MM.1S (cell line): ENCODE results near the gene FBRS.

Experiments
- EZH2 ChIP-seq: fragments of 300-600 bp; sonication (generic); optimal IDR thresholded peaks from 2 replicates; pipeline ENCODE3; 2017; ENCODE audit warnings: low read depth, mild to moderate bottlenecking, antibody characterized with exemption, low read length, mixed read lengths
- EZH2phosphoT487 ChIP-seq: fragments of 300-600 bp; sonication (generic); IDR thresholded peaks from 2 replicates; pipeline ENCODE4 v1.6.1; 2018; ENCODE audit warnings: antibody characterized with exemption, low read length
- TF ChIP-seq, protein P1 (sequence below): fragments of 300-600 bp; sonication (generic); IDR thresholded peaks from 2 replicates; pipeline ENCODE4 v1.5.1; 2016; ENCODE audit warnings: antibody characterized with exemption, low read length, mixed read lengths

DNA sequence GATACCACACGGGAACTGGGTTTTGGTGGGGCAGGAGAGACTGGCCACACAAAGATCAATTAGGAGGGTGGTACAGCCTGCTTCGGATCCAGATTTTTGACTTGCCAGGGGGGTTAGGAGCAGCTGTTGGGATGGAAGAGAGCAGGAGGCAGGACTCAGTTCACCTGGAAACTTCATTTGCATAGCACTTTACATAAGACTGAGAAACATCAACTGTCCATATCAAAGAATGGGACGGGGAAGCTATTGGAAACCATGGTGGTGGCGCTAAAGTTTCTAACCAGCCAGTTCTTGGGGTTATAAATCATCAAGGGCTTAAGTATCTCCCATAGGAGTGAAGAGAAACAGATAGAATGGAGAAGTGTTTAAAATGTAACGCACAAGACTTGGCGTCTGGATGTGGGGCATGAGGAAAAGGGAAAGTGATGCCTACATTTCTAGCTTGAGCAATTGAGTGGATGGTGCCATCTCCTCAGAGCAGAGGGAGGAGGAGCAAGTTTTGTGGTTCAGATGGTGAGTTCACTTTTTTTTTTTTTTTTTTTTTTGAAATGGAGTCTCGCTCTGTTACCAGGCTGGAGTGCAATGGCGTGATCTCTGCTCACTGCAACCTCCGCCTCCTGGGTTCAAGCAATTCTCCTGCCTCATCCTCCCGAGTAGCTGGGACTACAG, 34.3 kb downstream of the FBRS start:
- TF ChIP-seq, protein P1, sequence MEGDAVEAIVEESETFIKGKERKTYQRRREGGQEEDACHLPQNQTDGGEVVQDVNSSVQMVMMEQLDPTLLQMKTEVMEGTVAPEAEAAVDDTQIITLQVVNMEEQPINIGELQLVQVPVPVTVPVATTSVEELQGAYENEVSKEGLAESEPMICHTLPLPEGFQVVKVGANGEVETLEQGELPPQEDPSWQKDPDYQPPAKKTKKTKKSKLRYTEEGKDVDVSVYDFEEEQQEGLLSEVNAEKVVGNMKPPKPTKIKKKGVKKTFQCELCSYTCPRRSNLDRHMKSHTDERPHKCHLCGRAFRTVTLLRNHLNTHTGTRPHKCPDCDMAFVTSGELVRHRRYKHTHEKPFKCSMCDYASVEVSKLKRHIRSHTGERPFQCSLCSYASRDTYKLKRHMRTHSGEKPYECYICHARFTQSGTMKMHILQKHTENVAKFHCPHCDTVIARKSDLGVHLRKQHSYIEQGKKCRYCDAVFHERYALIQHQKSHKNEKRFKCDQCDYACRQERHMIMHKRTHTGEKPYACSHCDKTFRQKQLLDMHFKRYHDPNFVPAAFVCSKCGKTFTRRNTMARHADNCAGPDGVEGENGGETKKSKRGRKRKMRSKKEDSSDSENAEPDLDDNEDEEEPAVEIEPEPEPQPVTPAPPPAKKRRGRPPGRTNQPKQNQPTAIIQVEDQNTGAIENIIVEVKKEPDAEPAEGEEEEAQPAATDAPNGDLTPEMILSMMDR = no peak
- TF ChIP-seq EZH2 (no peak), EZH2phosphoT487 (no peak)
